Putamen (tissue), 1 donor: ENCODE measurements around the gene URB1.
"Not testable (repeated sequence)": the region's sequence is repeated elsewhere in the genome, so short reads cannot be mapped to it uniquely, and the experiment has no call there.

Source experiments
- DNase-seq: peaks from one replicate; pipeline ENCODE4 v3.0.0-alpha.2; 2016; ENCODE audit warnings: low spot score

Gene URB1, protein sequence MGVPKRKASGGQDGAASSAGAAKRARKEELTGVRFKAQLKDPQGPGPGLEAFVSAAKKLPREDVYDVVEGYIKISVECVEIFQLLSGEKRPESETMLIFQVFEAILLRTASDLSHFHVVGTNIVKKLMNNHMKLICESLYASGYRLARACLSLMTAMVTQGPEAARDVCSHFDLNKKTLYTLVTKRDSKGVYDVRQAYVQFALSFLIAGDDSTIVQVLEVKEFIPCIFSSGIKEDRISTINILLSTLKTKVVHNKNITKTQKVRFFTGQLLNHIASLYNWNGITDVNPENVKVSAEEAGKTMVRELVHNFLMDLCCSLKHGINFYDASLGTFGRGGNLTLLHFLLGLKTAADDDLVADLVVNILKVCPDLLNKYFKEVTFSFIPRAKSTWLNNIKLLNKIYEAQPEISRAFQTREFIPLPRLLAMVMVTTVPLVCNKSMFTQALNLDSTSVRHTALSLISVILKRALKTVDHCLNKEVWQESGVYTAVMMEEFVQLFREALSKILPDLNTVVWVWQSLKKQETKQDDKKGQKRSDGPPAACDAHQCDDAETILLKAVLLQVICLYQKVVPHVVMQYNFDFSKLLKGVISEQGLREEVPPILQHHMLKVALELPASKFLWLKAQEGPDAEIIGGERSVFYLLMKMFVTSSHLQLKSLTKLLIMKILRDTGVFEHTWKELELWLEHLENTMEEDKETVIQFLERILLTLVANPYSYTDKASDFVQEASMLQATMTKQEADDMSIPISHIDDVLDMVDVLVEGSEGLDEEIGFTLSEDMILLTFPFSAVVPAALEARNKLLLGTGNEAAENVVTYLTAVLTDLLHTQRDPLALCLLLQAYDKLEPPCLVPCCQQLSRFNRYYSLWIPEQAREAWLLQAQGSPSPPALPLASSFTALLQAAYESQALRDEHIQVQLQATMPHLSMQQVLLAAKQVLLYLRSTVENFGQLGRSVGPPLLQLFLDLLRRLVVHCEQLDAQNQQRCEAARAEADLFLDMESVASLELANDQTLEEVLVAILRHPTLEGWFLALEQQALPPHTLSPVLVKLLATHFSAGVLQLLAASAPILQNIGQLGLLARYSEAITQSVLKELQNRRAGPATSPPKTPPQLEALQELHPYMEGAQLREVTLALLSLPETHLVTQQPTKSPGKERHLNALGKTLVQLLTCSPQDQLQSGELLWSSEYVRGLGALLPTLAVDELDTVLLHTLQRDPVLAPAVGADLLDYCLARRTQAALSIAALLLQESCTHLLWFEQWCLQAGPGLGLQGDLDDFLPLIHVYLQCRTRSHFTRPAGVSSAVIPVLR (N-terminal part only)

DNA sequence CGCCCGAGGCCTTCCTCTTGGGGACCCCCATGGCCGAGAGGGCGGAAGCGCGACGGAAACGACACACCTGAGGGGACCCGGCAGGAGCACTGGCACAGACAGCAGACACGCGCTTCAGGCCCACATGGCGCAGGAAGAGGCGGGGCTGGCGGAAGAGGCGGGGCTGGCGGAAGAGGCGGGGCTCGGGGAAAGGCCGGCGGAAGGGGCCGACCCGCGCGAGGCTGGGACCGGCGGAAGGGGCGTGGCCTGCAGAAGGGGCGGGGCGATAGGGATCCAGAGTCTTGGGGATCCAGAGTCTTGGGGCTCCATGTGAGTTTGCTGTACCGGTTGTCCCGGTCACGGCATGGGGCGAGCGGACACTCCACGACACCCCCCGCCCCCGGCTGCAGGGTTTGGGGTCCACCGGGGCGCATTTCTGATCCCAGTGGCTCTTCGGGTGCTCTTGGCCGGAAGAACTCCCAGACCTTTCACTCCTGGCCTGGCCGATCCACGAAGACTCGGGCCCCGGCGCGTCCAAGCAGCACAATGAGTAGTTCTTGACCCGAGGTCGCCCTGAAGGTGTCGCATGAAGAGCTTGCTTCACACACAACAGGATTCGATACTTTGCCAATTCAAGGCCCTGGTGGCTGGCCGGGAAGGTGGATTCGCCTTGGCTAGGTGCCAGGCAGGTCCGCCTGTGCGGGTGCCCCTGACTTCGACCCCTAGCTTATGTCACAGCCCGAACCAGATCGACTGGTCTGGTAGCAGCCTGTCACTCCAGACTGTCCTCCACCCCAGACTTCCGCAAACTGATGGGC lies at the start of gene URB1:
Gene URB1 (minus strand): TSS at position 133 of the 797 bp plus-strand sequence. CDS start 102 bp downstream, at position 31.
- peak; percentile 87 for DNase-seq

DNA sequence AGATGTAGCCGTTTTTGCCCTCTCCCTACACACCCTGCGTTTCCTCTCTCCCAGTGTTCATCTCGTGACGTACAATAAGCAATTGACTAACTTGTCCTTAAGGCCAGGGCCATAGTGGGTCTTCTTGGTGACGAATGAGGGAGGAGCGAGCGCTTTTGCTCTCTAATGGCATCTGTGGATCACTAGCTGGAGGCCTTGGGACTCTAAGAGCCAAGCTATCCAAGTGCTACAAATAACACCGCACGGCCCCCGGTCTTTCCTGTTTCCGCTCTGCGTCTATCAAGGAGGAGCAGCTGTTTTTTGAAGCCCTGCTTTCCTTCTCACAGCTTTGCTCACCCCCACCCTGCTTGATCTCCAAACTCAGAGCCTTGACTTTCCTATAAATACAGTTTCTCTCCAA lies 44.9 kb upstream of the URB1 start:
- no peak for DNase-seq

DNA sequence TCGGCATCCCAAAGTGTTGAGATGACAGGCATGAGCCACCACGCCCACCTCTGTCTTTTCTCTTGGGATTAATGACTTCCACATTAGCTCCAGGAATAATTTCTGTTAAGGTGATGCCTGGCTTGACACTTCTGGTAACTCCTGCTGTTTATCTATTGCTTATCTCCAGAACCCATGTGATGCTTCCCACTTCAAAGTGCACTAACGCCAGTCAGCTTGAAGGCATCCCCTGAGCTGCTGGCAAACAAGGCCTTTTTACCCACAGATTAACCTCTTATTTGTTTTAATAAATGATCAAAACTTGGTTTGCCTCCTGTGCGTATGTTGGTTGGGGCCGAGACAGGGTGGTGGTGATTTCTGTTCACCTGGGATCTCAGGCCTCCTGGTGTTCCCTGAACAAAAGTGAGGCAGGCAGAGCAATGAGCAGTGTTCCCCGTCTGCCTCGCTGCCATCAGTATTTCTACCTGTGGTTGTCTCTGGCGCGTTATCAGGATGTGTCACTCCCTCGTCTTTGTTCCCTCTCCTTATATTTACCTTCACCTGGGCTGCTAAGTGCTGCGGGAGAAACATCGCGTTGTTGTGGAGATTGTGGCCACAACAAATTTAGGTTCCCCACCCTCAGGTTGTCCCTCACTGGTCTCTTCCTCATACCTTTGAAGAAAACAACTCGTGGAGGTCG lies 40.3 kb upstream of the URB1 start:
- not testable (repeated sequence) for DNase-seq

DNA sequence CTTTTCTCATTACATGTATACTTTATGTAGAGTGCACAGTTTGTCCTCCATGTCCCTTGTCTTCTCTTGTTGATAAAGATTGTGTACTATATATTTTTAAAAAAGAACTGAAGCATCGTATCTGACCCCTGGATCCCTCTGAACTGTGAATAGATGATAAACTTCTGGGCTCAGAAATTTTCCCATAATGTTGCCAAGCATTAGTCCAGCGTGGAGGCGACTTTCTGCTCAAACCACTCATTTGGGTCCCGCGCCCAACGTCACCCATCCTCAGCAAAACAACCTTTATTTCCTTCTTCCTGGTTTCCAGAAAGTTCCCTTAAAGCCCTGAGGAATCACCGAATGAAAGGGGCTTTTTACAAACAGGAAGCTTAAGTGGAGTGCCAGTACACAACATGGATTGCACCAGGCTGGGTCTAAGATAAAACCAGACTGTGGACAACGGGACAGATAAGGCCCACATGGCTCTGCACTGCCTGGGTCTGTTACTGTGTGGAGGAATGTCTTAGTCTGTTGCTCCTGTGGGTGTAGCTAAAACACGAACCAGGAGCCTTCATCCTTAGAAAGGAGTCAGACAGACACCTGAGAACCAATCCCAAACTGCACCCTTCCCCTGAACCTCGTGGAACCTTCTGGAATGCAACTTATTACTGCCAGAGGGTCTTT lies 35.3 kb upstream of the URB1 start:
- DNase-seq = no peak

DNA sequence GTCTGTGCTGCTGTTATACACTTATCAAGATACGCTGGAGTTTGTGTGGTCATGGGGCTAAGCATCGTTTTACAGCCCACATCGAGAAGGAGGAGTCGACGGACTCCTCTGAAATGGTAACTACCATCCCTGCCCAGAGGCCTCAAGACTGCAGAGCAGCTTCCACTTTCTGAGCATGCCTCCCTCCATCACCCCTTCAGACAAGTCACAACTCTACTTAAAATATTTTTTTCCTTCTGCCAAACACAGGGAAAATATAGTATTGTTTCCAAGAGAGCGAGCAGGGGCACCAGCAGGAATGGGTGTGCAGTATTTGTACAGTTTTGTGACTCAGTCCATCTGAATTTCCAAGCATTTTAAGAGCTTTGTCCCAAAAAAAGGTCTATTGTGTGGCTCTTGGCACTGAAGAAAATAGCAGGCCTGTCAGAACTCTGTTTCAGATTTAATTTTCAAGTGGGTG lies 33.8 kb upstream of the URB1 start:
- peak; percentile 86 for DNase-seq

DNA sequence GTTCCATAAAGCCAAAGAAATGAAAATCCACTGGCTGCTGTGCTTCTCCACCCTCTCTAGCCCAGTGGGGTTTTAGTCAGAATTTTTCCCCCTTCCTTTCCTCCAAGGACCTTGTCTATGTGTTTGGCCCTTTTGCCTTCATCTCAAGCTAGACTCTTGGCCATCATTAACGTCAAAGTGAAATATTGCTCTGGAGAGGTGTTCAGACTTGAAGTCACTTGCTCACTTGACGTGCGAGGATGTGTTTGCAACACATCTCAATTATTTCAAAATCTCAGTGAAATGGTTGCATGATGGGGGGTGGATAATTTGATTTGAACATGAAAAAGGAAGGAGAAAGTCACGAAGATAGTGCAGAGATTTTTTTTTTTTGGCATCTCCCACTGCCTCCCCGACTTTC lies 33.3 kb upstream of the URB1 start:
- DNase-seq = no peak

DNA sequence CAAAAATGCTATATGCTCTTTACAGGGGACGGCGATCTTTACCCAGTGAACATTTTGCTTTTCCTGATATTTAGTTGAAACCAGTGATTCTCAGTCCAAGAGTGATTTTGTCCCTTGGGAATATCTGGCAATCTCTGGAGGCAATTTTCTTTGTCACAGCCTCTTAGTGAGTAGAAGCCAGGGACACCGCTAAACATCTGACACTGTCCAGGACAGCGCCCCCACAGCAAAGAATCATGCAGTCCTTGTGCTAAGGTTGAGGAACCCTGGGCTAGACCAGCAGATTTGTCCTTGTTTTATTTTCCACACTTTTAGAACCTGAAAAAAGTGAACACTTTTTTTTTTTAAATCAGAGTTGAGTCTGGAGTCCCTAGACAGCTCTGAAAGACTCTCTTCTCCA lies 32.8 kb upstream of the URB1 start:
- no peak for DNase-seq

DNA sequence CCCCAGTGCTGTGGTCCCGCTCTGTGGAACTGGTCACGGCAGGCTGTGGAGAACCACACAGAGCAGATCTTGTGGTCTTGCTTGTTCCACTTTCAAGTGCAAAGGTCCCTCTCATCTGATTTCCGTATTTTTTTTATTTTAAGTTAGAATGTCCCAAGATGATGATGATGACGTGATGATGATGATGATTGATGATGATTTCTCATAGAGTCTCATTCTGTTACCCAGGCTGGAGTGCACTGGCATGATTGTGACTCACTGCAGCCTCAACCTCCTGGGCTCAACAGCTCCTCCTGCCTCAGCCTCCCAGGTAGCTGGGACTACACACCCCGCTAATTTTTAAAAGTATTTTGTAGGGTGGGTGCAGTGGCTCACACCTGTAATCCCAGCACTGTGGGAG lies 31.9 kb upstream of the URB1 start:
- no peak for DNase-seq

DNA sequence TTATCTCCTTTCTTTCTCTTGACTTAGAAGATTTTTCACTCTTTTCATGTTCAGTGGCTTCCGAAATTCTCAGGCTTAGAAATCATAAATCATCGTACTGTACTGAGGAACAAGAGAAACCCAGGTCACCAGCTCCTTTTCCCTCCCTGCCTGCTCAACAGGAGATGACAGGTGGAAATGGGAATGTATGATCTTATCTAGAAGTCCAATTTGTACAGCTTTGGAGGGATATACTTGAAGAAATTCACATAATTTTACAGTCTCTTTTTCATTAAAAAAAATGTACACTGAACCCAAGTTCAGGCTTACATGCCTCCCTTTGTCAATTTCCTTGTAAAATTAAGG lies 31.4 kb upstream of the URB1 start:
- no peak for DNase-seq

DNA sequence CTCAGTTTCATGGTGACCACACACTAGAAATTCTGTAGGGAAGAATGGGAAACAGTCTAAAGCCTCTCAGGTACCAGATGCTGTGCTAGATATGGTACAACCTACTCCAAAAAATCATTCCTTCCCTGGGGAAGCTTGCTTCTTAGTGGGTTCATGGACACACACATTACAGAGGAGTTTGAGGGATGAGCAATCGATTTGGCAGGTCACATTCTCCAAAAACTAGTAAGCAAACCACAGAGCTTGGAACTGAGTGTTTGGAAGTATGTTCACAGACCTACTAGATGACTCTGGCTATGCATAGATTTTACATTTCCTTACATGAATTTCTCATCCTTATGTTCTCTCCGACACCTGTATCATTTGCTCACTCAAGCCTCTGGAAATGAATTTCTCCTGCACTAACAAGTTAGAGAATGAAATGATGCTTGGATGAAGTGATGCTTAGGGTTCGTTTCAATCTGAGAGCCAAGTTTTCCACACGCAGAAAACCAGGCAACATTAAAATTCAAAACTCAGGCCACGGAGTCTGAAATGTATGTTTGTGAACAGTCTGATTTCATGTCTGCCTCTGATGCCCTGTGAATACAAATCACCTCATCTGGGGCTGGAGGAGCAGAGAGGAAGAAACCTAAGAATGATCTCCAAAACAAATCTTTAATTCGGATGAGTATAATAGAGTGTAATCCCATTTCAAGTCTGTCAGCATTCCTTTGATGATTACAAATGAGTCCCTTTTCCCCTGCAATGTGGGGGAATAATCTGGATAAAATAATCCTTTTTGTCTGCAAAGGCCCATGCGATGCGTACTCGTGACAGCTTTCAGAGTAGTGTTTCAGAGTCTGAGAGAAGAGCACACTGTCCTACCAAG lies 30.7 kb upstream of the URB1 start:
- no peak for DNase-seq

DNA sequence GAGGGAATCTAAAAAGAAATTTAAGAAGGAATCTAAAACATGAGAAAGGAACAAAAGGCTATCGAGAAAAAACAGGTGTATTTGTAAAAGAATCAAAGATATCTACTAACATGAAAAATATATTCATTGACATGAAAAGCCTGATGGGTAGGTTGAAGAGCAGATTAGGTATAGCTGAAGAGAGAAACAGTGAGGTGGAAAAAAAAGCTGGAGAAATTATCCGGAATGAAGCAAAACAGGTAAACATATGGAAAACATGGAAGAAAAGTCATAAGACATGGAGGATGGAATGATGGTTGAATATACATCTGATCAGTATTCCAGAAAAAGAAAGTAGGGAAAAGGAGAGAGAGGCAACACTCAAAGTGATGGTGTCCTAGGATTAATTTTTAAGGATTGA lies 29.3 kb upstream of the URB1 start:
- no peak for DNase-seq

DNA sequence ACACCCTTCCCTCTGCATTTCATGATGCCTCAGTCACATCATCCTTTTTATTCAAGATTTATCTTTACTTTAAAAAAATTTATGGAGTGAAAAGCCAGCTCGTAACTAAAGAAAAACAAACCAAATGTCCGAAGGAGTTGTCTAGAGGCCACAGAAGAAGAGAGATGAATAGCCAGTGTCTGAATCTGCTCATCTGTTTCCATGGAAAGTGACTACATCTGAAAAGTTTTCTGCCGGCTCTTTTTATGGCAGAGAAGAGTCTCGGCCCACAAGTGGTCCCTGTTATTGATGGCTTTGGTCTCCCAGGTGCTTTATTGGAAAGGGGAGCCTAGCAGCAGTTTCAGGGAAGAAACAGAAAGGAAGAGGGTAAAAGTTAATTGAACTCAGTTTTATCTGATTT lies 25.3 kb upstream of the URB1 start:
- DNase-seq = no peak

DNA sequence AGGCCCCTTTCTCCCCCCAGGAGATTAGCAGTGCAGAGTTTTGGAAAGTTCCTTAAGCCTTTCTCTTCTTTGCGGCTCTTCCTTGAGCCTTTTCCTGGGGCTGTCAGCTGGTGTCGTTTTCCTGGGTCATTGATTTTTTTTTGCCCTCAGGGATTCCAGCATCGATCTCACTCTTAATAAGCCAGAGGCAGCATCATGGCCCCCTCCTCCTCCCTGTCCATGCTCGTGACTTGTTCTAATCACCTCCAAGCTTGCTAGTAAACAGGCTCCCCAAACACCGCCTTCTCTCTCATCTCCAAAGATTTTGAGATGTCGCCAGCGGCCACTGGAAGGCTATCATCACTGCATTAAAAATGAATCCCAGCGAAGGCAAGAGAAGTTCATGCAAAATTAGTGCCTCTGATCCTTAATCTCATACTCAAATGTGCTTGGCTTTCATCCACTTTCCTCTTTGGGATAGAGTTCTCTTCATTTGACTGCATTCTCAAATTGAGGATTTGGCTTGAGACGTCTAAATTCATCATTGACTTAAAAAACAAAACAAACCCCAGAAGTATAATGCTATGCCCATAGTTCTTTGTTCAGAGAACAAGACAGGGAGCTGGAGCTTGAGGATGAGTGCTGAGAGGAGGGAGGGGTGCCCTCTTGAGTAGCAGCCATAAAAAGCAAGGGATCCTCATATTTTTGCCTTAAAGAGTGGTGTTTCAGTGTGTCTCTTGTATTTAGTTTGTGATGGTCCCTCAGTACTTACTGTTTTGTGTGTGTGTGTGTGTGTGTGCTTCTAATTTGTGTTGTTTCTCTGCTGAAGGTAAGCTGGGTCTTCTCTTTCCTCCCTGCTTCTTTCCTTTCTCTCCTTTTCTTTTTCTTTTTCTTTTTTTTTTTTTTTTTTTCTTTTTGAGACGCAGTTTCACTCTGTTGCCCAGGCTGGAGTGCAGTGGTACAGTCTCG lies 22.9 kb upstream of the URB1 start:
- DNase-seq = no peak

DNA sequence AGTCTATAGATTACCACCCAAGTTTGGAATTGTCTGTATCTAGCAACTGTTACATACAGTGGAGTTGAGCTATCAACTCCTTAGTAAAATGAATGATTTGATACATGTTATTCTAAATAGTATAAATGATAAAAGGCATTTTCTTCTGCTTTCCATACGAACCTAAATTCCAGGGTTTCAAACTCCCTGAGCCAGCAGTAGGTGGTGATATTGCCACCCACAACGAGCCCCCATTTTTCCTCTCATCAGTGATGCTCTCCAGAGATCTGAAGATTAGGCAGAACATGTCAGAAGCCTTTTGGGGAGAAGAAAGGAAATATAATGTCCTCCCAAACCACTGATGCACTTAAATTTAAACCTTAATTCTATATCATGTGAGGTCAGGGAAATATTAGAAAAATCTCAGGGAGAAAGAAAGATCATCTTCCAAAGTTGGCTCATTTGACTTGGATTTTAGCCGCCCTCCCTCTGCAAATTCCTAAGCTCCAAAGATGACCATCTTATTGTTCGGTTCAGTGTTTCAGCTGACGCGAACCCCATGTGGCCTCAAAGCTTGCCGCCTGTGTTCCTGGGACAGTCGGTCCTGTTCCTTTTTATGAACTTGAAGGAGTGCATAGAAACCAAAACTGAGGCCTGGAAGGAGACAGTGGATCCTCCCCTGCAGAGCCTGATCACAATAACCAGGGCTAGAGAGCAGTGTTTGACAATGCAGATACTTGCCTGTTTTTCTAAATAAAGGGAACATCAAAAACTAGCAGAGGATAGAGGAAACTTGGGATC lies 22.0 kb upstream of the URB1 start:
- peak; percentile 69 for DNase-seq

DNA sequence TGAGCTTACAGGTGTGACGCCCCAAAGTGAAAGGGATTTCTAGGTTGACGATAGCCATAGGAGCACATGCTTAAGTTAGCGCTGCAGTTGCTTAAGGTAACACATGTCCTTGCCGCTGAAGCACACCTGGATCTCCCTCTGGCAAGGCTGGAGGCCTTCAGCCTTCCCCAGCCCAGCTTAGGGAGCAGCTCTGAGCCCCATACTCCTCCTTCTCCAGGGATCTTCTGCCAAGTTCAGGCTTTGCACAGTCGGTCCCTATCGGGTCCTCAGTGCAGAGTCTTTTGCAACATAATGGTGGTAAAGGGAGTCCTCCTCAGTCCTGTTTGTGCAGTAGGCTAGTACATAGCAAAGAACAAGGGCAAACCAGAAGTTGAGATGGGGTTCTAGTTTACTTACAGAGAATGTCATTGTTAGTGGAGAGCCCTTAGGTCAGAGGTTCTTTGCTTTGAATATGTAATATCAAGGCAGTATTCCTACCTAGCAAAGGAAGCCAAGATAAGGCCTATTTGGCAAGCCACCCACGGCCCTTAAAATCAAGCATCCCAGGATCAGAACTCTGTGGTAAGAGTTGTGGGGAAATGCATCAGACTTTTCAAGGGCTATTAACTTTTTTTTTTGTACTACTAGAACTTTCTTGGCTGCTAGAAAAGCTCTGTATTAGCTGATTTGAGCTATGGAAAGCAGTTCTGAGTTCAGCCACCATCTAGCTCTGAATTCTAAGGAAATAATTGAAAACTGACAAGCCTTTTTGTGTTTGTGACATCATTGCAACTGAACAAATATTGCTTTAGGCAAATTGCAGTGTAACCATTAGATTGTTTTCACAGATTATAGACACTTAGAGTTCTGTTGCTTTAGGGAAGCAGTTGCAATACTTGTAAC lies 21.1 kb upstream of the URB1 start:
- peak; percentile 28 for DNase-seq

DNA sequence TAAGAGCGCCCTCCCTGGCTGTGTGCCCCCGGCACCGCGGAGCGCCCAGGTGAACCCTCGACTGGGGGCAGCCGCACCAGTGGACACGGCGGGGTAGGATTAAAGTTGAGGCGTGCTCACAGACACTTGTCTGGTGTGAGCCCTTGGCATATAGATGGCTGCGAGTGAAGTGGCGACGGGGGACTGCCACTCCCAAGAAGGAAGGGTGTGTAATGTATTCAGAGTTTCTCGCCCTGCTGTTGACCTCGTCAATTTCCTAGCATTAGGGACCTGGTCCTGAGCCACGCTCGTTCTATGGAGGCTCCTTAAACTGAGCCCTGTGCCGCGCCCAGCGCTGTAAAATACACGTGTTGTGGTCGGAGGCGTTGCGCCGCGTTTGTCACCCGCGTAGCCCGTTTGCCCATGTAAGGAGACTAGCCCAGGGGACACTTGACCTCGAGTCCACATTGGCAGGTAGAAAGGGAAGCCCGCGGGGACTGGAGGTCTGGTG lies 20.2 kb upstream of the URB1 start:
- no peak for DNase-seq
